Transverse colon (tissue), 4 donors: Measurements from ENCODE around the gene VTI1A. TPM values are rescaled to one million over a fixed set of nuclear protein-coding genes. Genes with fewer than 3 reads are reported as not detected.

Experiments used
- DNase-seq: peaks from one replicate; pipeline ENCODE4 v3.0.0-alpha.2; 2019
- H3K27ac ChIP-seq, 4 donors: fragments of 200-600 bp; sonication (generic); 2 replicates each; pipeline ENCODE4 v1.5.1; 2016 to 2018; ENCODE audit warnings: inconsistent platforms in 4 of 4
- H3K27me3 ChIP-seq: fragments of 200-600 bp; sonication (generic); 2 replicates; pipeline ENCODE4 v1.5.1; 2017; ENCODE audit warnings: inconsistent platforms
- H3K36me3 ChIP-seq, 4 donors: fragments of 200-600 bp; sonication (generic); 2 replicates each; pipeline ENCODE4 v1.5.1; 2017 to 2019; ENCODE audit warnings: inconsistent platforms in 4 of 4
- H3K4me1 ChIP-seq, 4 donors: fragments of 200-600 bp; sonication (generic); 2 replicates each; pipeline ENCODE4 v1.5.1; 2017 to 2020; ENCODE audit warnings: inconsistent platforms in 4 of 4
- H3K4me3 ChIP-seq, 4 donors: fragments of 200-600 bp; sonication (generic); 1 replicate in 1 of 4; 2 replicates in 3 of 4; pipeline versions ENCODE4 v1.5.1 to v1.6.1; 2017 to 2019; ENCODE audit warnings: inconsistent platforms in 4 of 4
- H3K9me3 ChIP-seq, 2 donors: fragments of 200-600 bp; sonication (generic); 2 replicates each; pipeline ENCODE4 v1.5.1; 2017 to 2019; ENCODE audit warnings: inconsistent platforms in 2 of 2
- EP300 ChIP-seq: sonication (generic); formaldehyde crosslinking; IDR thresholded peaks from one replicate; pipeline ENCODE4 v1.6.1; 2017; ENCODE audit warnings: antibody characterized with exemption, low read depth
- POLR2A ChIP-seq: fragments of 450-650 bp; IDR thresholded peaks from one replicate; pipeline ENCODE4 v1.6.1; 2016; ENCODE audit warnings: antibody characterized with exemption, mild to moderate bottlenecking, moderate library complexity
- POLR2AphosphoS5 ChIP-seq, 3 donors: sonication (generic); formaldehyde crosslinking; IDR thresholded peaks; one replicate each; pipeline ENCODE4 v1.6.1; 2016; ENCODE audit warnings: antibody characterized with exemption in 3 of 3
- WGBS, 2 donors: methylation state at CpG; one replicate each; pipeline ENCODE4 v1.1.5; 2018; ENCODE audit warnings: low coverage in 1 of 2; 5-methylcytosine and 5-hydroxymethylcytosine counted together
- in situ Hi-C, 4 donors: fragments of 200-750 bp; cut with MboI; loops; one replicate each; pipeline versions ENCODE4 v1.15.0 to v1.15.1; 2017; ENCODE audit warnings: low sequenced_read_pairs in 3 of 4, low pct_ligation_motif_present in 1 of 4, low pct_unique_long_range_greater_than_20kb in 1 of 4
- intact Hi-C: fragments of 100-400 bp; cut with DNase I; formaldehyde crosslinking; loops from one replicate; pipeline ENCODE4 v1.15.1; 2023; ENCODE audit warnings: low total_unique reads
- total RNA-seq, 4 donors: library from RNA; depleted of rRNA; stranded (reverse); fragments of >200 nt; gene quantifications; one replicate each; pipeline ENCODE4 v1.1.0, GENCODE V29; 2016
- TF ChIP-seq, protein P1 (sequence below), 5 experiments: fragments of 200-600 bp in 3 of 5; fragments of 450-650 bp in 2 of 5; sonication (generic) in 3 of 5; IDR thresholded peaks; 1 replicate in 2 of 5; 2 replicates in 3 of 5; pipeline ENCODE4 v1.5.1; 2016 to 2017; ENCODE audit warnings: antibody characterized with exemption in 5 of 5, inconsistent platforms in 3 of 5, mild to moderate bottlenecking in 2 of 5, moderate library complexity in 1 of 5

The VTI1A gene
- total RNA-seq, 4 donors from 2014 or later = 65.8 to 211 (median 149) TPM

DNA sequence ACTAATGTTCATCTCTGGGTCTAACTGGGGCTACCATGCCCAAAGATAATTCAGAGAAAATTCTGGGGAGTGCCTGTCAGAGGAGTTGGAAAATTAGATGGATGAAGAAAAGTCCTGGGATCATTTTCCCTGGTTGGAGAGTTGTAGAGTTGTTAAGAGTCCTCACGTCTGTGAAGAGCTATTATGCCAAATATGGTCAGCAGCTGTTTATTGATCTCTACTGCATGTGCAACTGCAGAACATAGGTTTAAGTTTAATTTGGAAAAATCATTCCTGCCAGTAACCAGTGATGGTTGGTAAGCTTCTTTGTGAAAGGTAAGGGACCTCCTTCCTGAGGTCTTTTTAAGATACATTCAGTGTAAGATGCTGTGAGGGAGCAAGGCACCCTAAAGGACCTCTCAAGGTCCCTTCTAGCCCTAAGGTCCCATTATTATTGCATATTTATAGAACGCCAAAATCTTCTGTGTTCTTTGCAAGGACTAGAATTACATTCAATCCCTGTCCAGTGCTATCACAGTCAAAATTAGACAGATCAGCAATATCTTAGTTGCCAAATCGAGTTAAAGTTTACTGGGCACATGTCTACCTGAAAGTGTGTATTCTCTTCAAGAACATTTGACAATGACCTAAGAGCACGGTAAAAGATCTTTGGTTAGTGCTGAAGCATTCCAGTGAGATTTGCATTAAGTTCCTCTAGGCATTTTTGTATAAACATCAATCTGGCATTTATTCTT, 62.7 kb downstream of the VTI1A start:
- Histone ChIP-seq H3K4me3 (no peak overlapping the region), H3K36me3 (no peaks in the 10 kb centered on the region), H3K27me3 (no peaks in the 10 kb centered on the region), H3K9me3 (no peaks in the 10 kb centered on the region), H3K27ac (no peak overlapping the region), H3K4me1 (peaks cover 0 to 3% (median 0%) of the 10 kb centered on the region in 4 donors)
- DNase-seq = no peak
- intact Hi-C loops (no loop called here), in situ Hi-C loops (no loop called here)
- 85 to 86% methylated on average over 4 of the region's 4 CpGs for WGBS, 2 donors
- TF ChIP-seq POLR2AphosphoS5 (IDR thresholded peaks at IDR 0.05) (no peak), EP300 (no peak), POLR2A (no peak)
- TF ChIP-seq, protein P1, sequence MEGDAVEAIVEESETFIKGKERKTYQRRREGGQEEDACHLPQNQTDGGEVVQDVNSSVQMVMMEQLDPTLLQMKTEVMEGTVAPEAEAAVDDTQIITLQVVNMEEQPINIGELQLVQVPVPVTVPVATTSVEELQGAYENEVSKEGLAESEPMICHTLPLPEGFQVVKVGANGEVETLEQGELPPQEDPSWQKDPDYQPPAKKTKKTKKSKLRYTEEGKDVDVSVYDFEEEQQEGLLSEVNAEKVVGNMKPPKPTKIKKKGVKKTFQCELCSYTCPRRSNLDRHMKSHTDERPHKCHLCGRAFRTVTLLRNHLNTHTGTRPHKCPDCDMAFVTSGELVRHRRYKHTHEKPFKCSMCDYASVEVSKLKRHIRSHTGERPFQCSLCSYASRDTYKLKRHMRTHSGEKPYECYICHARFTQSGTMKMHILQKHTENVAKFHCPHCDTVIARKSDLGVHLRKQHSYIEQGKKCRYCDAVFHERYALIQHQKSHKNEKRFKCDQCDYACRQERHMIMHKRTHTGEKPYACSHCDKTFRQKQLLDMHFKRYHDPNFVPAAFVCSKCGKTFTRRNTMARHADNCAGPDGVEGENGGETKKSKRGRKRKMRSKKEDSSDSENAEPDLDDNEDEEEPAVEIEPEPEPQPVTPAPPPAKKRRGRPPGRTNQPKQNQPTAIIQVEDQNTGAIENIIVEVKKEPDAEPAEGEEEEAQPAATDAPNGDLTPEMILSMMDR (IDR thresholded peaks at IDR 0.05) = no peak

DNA sequence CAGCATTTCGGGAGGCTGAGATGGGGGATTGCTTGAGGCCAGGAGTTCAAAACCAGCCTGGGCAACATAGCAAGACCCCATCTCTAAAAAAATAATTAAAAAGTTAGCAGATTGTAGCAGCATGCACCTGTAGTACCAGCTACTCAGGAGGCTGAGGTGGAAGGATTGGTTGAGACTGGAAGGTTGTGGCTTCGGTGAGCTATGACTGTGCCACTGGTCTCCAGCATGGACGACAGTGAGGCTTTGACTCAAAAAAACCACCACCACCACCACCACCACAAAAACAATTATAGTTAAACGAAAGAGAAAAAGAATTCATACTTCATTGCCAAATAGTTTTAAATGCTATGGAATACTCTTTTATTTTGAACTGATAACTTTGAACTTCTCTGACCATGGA, 63.4 kb downstream of the VTI1A start:
- H3K27ac ChIP-seq = no peak overlapping the region
- peaks cover 0 to 3% (median 0%) of the 10 kb centered on the region in 4 donors for H3K4me1 ChIP-seq
- TF ChIP-seq, protein P1 (IDR thresholded peaks at IDR 0.05) = no peak
- no peak for TF ChIP-seq POLR2AphosphoS5 (IDR thresholded peaks at IDR 0.05)
- TF ChIP-seq EP300 = no peak
- TF ChIP-seq POLR2A = no peak
- no peak for DNase-seq
- intact Hi-C loops = no loop called here
- no peak overlapping the region for H3K4me3 ChIP-seq
- H3K36me3 ChIP-seq = no peaks in the 10 kb centered on the region
- no peaks in the 10 kb centered on the region for H3K9me3 ChIP-seq
- in situ Hi-C loops = no loop called here
- 71 to 90% methylated on average over 2 to 4 of the region's 4 CpGs for WGBS, 2 donors
- H3K27me3 ChIP-seq = no peaks in the 10 kb centered on the region

DNA sequence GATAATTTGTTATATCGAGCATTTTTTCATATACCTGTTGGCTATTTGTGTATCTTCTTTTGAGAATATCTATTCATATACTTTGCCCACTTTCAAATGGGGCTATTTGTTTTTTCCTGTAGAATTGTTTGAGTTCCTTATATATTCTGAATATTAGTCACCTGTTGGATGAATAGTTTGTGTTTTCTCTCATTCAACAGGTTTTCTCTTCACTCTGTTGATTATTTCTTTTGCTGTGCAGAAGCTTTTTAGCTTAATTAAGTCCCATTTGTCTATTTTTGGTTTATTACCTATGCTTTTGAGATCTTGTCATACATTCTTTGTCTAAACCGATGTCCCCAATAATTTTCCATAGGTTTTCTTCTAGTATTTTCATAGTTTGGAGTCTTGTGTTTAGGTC, 65.3 kb downstream of the VTI1A start:
- Histone ChIP-seq H3K9me3 (no peaks in the 10 kb centered on the region), H3K4me3 (no peak overlapping the region), H3K4me1 (peaks cover 0 to 2% (median 0%) of the 10 kb centered on the region in 4 donors), H3K27ac (no peak overlapping the region), H3K27me3 (no peaks in the 10 kb centered on the region), H3K36me3 (no peaks in the 10 kb centered on the region)
- TF ChIP-seq, protein P1 (IDR thresholded peaks at IDR 0.05) = no peak
- TF ChIP-seq EP300 = no peak
- no peak for TF ChIP-seq POLR2A
- TF ChIP-seq POLR2AphosphoS5 (IDR thresholded peaks at IDR 0.05) = no peak
- in situ Hi-C loops (no loop called here), intact Hi-C loops (no loop called here)
- 93 to 100% methylated on average over 2 of the region's 2 CpGs for WGBS, 2 donors
- DNase-seq = no peak

DNA sequence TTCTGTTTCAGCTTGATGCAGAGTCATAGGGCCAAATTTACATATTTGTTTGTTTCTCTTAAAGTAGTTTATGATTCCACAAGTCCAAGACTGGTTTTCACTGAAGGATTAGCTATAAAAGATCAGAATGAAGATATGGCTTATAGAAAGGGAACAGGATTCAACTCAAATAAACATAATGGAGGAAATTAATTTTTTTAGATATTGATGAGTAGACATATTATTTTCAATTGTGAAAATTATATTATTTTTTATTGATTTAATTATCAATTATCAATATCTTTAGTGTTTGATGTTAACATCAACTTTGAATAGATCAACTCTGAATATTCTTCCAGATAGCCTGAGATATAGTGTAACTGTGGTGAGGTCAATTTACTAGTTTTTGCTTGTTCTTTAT, 68.1 kb downstream of the VTI1A start:
- intact Hi-C loops = no loop called here
- H3K4me1 ChIP-seq = peaks cover 0 to 15% (median under 1%) of the 10 kb centered on the region in 4 donors
- TF ChIP-seq POLR2A (no peak), POLR2AphosphoS5 (IDR thresholded peaks at IDR 0.05) (no peak), EP300 (no peak)
- TF ChIP-seq, protein P1 (IDR thresholded peaks at IDR 0.05) = no peak
- in situ Hi-C loops = no loop called here
- H3K9me3 ChIP-seq = no peaks in the 10 kb centered on the region
- H3K27ac ChIP-seq = no peak overlapping the region
- H3K4me3 ChIP-seq = no peak overlapping the region
- DNase-seq = no peak
- H3K27me3 ChIP-seq = no peaks in the 10 kb centered on the region
- no peaks in the 10 kb centered on the region for H3K36me3 ChIP-seq
